Body of pancreas (tissue), 4 donors: ENCODE measurements around the gene ZCCHC10. TPM values are rescaled to one million over a fixed set of nuclear protein-coding genes. Genes with fewer than 3 reads are reported as not detected.
"Not testable (repeated sequence)": the region's sequence is repeated elsewhere in the genome, so short reads cannot be mapped to it uniquely, and the experiment has no call there.

Experiments used
- ATAC-seq: fragments of 150-250 bp; one replicate; pipeline ENCODE4 v1.9.1; 2016
- DNase-seq, 4 donors: peaks; one replicate each; pipeline ENCODE4 v3.0.0-alpha.2; 2019
- H3K27ac ChIP-seq, 4 donors: fragments of 200-600 bp; sonication (generic); 1 replicate in 3 of 4; 2 replicates in 1 of 4; pipeline versions ENCODE4 v1.5.1 to v1.6.1; 2016 to 2019; ENCODE audit warnings: mild to moderate bottlenecking in 1 of 4, mixed read lengths in 1 of 4, moderate library complexity in 1 of 4
- H3K27me3 ChIP-seq, 2 donors: fragments of 200-600 bp; sonication (generic); one replicate each; pipeline ENCODE4 v1.6.0; 2016; ENCODE audit warnings: mild to moderate bottlenecking in 1 of 2
- H3K36me3 ChIP-seq, 2 donors: fragments of 200-600 bp; sonication (generic); replicated peaks in 1 of 2; 2 replicates each; pipeline ENCODE4 v1.5.1; 2016; ENCODE audit warnings: low read depth in 2 of 2; ENCODE audit not compliant: insufficient read depth in 1 of 2
- H3K4me1 ChIP-seq: fragments of 200-600 bp; sonication (generic); one replicate; pipeline ENCODE4 v1.6.0; 2016
- H3K4me3 ChIP-seq, 2 donors: fragments of 200-600 bp; sonication (generic); 1 replicate in 1 of 2; 2 replicates in 1 of 2; pipeline ENCODE4 v1.5.1; 2016 to 2019
- H3K9me3 ChIP-seq, 3 donors: fragments of 200-600 bp; sonication (generic); 1 replicate in 2 of 3; 2 replicates in 1 of 3; pipeline ENCODE4 v1.5.1; 2016
- POLR2A ChIP-seq, 3 donors: fragments of 450-650 bp; IDR thresholded peaks; one replicate each; pipeline ENCODE4 v1.6.1; 2016; ENCODE audit warnings: antibody characterized with exemption in 3 of 3, mild to moderate bottlenecking in 2 of 3
- WGBS, 2 donors: methylation state at CpG; one replicate each; pipeline ENCODE4 v1.1.5; 2017; 5-methylcytosine and 5-hydroxymethylcytosine counted together
- intact Hi-C: fragments of 100-400 bp; cut with DNase I; formaldehyde crosslinking; loops from one replicate; pipeline ENCODE4 v1.15.1; 2023
- total RNA-seq, 2 donors: library from RNA; depleted of rRNA; stranded (reverse); fragments of >200 nt; gene quantifications; one replicate each; pipeline ENCODE4 v1.1.0, GENCODE V29; 2016
- TF ChIP-seq, protein P1 (sequence below), 7 experiments: fragments of 450-650 bp in 4 of 7; fragments of 200-600 bp in 3 of 7; sonication (generic) in 3 of 7; IDR thresholded peaks; one replicate each; pipeline ENCODE4 v1.5.1; 2016 to 2019; ENCODE audit warnings: antibody characterized with exemption in 7 of 7

The ZCCHC10 gene
- total RNA-seq, 2 donors from 2014 or later: 4.9 to 21.4 TPM

DNA sequence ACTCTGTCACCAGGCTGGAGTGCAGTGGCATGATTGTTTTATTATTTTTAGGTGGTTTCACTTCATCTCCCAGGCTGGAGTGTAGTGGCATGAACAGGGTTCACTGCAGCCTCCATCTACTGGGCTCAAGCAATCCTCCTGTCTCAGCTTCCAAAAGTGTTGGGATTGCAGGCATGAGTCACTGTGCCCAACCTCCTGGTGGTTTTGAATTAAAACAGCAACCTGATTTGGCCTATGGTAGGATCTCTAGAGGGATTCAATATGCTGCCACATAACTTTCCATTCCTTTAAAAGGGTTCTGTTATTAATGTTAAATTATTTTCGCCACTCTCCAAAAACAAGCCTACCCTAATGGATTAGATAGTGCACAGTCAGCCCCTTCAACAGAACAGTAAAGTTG is 15.6 kb upstream of the ZCCHC10 start:
- Histone ChIP-seq H3K4me3 (no peak overlapping the region), H3K27ac (no peak overlapping the region), H3K9me3 (no peaks in the 10 kb centered on the region), H3K36me3 (no peaks in the 10 kb centered on the region), H3K4me1 (no peaks in the 10 kb centered on the region), H3K27me3 (no peaks in the 10 kb centered on the region)
- WGBS, 2 donors: 78 to 89% methylated on average over 1 of the region's 1 CpG
- no peak for ATAC-seq
- TF ChIP-seq, protein P1, sequence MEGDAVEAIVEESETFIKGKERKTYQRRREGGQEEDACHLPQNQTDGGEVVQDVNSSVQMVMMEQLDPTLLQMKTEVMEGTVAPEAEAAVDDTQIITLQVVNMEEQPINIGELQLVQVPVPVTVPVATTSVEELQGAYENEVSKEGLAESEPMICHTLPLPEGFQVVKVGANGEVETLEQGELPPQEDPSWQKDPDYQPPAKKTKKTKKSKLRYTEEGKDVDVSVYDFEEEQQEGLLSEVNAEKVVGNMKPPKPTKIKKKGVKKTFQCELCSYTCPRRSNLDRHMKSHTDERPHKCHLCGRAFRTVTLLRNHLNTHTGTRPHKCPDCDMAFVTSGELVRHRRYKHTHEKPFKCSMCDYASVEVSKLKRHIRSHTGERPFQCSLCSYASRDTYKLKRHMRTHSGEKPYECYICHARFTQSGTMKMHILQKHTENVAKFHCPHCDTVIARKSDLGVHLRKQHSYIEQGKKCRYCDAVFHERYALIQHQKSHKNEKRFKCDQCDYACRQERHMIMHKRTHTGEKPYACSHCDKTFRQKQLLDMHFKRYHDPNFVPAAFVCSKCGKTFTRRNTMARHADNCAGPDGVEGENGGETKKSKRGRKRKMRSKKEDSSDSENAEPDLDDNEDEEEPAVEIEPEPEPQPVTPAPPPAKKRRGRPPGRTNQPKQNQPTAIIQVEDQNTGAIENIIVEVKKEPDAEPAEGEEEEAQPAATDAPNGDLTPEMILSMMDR (IDR thresholded peaks at IDR 0.05): no peak
- no peak for TF ChIP-seq POLR2A (IDR thresholded peaks at IDR 0.05)
- DNase-seq: no peak
- intact Hi-C loops: no loop called here

DNA sequence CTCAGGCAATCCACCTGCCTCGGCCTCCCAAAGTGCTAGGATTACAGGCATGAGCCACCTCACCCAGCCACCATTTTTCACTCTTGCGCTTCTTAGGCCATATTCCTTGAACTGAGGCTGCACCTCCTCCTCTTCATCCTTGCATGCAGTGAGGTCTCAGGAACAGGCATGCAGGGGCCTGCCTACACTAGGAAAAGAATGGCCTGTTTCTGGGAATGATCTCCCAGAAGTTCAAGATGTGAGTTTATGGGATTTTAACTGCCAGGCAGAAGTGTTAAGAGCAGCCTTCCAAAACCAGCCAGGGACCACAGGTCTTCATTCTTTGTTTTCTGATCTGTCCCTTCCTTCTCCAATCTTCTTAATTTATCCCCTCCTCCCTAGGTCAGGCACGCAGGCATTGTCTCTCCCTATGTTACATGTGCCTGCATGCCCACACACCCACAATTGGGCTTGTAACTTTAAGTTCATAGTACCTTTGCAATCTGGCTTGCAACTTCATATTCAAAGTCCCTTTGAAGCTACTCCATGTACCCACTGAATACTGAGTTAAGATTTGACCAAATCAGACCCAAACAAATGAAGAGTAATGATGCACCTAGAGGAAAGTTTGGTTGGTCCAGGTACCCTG is 14.9 kb upstream of the ZCCHC10 start:
- intact Hi-C loops: no loop called here
- no peaks in the 10 kb centered on the region for H3K4me1 ChIP-seq
- H3K27ac ChIP-seq: no peak overlapping the region
- ATAC-seq (no peak), DNase-seq (no peak)
- no peaks in the 10 kb centered on the region for H3K36me3 ChIP-seq
- TF ChIP-seq POLR2A (IDR thresholded peaks at IDR 0.05): no peak
- TF ChIP-seq, protein P1 (IDR thresholded peaks at IDR 0.05): no peak
- 76 to 89% methylated on average over 3 of the region's 3 CpGs for WGBS, 2 donors
- no peaks in the 10 kb centered on the region for H3K9me3 ChIP-seq
- no peaks in the 10 kb centered on the region for H3K27me3 ChIP-seq
- H3K4me3 ChIP-seq: no peak overlapping the region

DNA sequence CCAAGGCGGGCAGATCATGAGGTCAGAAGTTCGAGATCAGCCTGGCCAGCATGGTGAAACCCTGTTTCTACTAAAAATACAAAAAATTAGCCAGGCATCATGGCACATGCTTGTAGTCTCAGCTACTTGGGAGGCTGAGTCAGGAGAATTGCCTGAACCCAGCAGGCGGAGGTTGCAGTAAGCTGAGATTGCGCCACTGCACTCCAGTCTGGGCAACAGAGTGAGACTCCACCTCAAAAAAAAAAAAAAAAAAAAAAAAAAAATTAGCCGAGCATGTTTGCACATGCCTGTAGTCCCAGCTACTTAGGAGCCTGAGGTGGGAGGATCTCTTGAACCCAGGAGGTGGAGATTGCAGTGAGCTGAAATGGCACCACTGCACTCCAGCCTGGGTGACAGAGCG is 10.3 kb upstream of the ZCCHC10 start:
- peaks cover 14% of the 10 kb centered on the region for H3K4me1 ChIP-seq
- H3K4me3 ChIP-seq, intact Hi-C loops, H3K27me3 ChIP-seq, DNase-seq, H3K36me3 ChIP-seq, H3K9me3 ChIP-seq, ATAC-seq, H3K27ac ChIP-seq: not testable (repeated sequence)
- WGBS, 2 donors: 80 to 85% methylated on average over 5 to 6 of the region's 6 CpGs

DNA sequence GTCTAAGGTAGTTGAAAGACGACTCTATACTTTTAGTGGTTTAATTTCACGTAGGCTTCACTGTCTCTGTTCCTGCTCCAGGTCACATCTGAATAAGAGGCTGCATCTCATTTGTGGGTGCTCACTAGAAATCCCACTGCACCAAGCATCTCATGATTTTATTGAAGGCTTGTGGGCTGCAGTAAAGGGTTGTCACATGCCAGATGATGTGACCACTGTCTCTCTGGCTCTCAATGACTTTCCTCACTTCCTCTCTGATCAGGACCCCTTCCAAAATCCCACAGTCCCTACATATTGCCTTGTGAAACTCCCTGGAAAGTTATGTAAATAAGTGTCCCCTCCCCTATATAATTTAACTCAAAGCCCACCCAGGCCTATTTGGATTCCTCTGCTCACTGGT is 8.9 kb upstream of the ZCCHC10 start:
- ATAC-seq (no peak), DNase-seq (no peak)
- Histone ChIP-seq H3K4me3 (no peak overlapping the region), H3K4me1 (peaks cover 18% of the 10 kb centered on the region), H3K36me3 (no peaks in the 10 kb centered on the region), H3K27me3 (no peaks in the 10 kb centered on the region), H3K9me3 (no peaks in the 10 kb centered on the region), H3K27ac (no peak overlapping the region)
- intact Hi-C loops: no loop called here
- 84 to 85% methylated on average over 2 of the region's 2 CpGs for WGBS, 2 donors
- TF ChIP-seq POLR2A (IDR thresholded peaks at IDR 0.05): no peak
- TF ChIP-seq, protein P1 (IDR thresholded peaks at IDR 0.05): no peak

DNA sequence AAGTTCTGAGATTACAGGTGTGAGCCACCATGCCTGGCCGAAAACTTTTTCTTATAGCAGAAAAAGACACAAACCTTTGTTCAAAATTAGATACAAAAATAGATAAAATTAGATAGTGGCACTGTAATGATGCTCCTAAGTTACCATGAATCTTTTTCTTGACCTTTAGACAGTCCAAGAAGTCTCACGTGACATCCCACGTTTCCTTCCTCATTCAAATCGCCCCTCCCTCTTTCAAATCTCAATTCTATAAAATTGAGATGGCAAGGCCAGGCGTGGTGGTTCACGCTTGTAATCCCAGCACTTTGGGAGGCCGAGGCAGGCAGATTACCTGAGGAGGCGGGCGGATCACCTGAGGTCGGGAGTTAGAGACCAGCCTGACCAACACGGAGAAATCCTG is 7.7 kb upstream of the ZCCHC10 start:
- DNase-seq: no peak

More for the DNA sequence above, 7.7 kb upstream of the ZCCHC10 start:
- Histone ChIP-seq H3K27me3 (no peaks in the 10 kb centered on the region), H3K36me3 (no peaks in the 10 kb centered on the region), H3K4me3 (no peak overlapping the region), H3K4me1 (peaks cover 24% of the 10 kb centered on the region), H3K9me3 (no peaks in the 10 kb centered on the region), H3K27ac (no peak overlapping the region)
- TF ChIP-seq POLR2A (IDR thresholded peaks at IDR 0.05): no peak
- TF ChIP-seq, protein P1 (IDR thresholded peaks at IDR 0.05): no peak
- intact Hi-C loops: no loop called here
- no peak for ATAC-seq
- WGBS, 2 donors: 88 to 90% methylated on average over 11 of the region's 11 CpGs
